Measurements from ENCODE around the gene HTT.
"Not testable (repeated sequence)": the region's sequence is repeated elsewhere in the genome, so short reads cannot be mapped to it uniquely, and the experiment has no call there.

The HTT gene

GRCh38 chr4:3085948-3086670 lies 11.6 kb downstream of the HTT start:
- DNase-seq = no peak

DNA sequence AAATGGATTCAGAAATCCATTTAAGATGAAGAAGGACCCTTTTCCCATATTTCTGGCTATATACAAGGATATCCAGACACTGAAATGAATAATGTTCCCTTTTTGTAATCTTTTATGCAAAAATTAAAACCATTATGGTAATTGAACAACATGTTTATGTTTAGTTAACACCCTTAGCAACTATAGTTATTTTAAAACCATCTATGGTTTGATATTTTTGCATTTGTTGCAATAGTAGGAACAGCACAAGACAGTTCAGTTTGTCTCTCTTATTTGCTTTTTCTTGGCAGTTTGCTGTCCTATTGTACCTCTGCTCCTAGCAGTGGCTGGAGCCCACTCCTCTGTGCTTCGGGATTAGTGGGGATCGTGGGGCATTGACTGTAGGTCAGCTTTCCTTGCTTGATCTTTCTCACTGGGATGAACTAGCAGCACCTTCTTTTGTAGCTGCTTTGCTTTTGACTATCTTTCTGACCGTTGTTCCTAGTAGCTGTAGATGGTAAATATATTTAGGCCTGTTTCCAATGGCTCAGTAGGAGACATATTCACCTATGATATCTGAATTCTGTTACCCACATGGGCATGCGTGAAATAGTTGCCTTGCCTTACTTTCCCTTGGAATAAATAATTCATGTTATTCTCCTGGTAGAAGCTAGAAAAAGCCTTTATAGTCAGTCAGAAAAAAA lies 12.8 kb downstream of the HTT start:
- DNase-seq = no peak

- DNase-seq = no peak
These were observed 17.0 kb downstream of the HTT start for GRCh38 chr4:3091464-3091863.

DNA sequence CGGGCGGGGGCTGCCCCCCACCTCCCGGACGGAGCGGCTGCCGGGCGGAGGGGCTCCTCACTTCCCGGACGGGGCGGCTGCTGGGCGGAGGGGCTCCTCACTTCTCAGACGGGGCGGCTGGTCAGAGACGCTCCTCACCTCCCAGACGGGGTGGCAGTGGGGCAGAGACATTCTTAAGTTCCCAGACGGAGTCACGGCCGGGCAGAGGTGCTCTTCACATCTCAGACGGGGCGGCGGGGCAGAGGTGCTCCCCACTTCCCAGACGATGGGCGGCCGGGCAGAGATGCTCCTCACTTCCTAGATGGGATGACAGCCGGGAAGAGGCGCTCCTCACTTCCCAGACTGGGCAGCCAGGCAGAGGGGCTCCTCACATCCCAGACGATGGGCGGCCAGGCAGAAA lies 20.2 kb downstream of the HTT start:
- DNase-seq = not testable (repeated sequence)

- DNase-seq = no peak
These were observed 21.7 kb downstream of the HTT start for GRCh38 chr4:3096202-3096601.

- DNase-seq = no peak
These were observed 23.9 kb downstream of the HTT start for GRCh38 chr4:3098346-3098745.

DNA sequence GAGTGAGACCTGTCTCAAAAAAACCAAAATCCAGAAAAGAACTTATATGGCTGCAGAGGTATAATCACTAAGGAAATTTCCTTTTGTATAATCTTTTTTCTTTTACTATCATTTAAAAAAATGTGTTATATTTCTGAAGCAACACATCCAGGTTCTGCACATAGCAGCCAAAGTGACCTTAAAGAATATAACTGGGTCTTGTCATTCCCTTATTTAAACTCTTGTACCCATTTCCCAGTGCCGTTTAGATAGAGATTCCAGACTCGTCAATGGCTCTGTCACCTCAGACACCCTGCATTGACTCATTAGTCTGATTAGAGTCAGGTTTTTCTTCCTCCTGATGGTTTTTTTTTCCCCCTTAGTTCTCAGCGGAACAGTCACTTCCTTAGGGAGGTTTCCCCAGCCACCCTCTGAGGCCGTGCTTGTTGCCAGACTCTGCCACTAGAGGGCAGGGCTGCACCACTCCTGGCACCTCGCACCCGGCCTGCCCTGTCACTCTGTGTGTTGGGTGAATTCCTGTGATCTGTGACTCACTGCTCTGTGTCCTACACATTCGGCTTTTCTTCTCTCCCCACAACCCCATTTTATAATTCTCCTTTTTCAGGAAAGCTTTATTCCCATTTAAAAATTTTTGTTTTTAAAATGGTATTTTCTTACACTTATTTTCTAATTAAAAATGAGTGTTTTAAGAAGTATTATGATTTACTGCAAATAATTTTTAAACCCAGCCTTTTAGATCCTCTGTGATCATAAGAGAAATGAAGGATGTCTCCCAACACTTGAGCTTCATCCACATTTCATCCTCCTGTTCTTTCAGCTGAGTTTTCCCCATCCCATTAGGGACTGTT lies 32.1 kb downstream of the HTT start:
- DNase-seq = no peak

DNA sequence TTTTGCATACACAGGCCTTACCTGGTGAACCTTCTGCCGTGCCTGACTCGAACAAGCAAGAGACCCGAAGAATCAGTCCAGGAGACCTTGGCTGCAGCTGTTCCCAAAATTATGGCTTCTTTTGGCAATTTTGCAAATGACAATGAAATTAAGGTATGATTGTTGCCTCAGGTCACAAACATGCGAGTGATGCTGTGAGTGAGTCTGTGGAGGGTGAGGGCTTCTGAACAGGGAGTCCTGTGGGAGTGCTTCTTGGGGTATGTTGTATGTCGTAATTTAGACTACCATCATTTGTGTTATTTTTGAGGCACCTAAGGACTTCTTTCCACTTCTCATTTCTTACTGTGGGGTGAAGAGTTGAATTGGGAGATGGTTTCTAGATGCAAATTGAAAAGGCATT lies 32.8 kb downstream of the HTT start:
- DNase-seq = no peak

DNA sequence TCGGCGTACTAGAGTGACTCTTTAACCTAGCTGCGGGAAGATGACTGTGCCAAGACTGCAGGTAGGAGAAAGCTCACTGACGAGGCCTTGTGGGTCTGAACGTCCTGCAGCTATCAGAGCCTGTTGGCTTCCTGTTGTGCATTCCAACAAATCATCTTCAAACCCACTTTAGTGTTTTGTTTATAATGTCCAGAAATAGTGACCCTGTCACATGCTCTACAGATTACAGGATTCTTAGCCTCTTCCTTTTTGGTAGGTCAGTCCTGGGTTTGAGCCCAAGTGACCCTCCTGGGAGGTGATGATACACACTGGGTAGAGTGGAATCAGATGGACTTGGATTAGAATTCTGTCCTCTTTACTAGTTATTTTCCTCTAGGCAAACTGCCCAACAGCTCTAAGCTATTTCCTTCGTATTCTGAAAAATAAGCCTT lies 33.2 kb downstream of the HTT start:
- DNase-seq = no peak

GRCh38 chr4:3108211-3108610 lies 33.7 kb downstream of the HTT start:
- no peak for DNase-seq

GRCh38 chr4:3111461-3111860 lies 37.0 kb downstream of the HTT start:
- DNase-seq = no peak

DNA sequence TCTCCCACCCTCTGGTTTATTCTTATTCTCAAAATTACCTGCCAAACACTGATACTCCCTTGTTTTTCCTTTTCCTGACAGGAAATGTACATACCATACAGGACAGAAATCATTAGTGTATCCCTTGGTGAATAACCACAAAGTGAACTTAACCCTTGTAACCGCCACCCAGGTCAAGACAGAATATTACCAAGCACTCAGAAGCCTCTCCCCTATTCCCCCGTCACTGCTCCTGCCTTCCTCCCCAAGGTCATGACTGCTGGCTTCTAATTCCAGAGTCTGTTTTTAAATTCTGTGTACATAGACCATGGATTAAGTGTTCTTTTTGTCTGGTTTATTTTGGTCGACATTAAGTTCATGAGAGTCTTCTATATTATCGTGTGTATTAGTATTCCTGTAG lies 37.7 kb downstream of the HTT start:
- DNase-seq = no peak

- no peak for DNase-seq
These were observed 38.4 kb downstream of the HTT start for GRCh38 chr4:3112609-3113469.

GRCh38 chr4:3114377-3114776 lies 39.9 kb downstream of the HTT start:
- no peak for DNase-seq

DNA sequence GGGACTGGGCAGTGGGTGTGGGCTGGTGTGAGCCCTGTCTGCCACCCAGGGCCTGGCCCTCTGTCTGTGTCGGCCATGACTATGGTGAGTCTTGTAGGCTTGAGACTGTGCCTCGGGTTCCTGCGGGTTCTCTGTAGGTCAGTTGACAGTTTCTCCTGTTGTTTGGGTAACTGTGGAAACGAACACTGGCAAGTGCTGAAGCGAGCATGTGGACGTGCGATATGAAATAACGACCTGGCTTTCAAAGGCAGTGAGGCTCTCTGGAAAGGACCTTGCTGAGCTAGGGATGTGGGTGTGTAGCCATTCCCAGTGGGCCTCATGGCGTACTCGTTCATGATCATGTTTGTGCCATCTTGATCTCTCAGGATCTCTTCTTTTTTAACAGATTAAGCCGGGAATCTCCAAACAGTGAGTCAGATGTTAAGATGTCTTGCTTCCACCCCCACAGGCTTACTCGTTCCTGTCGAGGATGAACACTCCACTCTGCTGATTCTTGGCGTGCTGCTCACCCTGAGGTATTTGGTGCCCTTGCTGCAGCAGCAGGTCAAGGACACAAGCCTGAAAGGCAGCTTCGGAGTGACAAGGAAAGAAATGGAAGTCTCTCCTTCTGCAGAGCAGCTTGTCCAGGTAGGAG lies 41.3 kb downstream of the HTT start:
- no peak for DNase-seq

- DNase-seq = no peak
These were observed 42.5 kb downstream of the HTT start for GRCh38 chr4:3116955-3117354.

- no peak for DNase-seq
These were observed 43.8 kb downstream of the HTT start for GRCh38 chr4:3118312-3118711.

DNA sequence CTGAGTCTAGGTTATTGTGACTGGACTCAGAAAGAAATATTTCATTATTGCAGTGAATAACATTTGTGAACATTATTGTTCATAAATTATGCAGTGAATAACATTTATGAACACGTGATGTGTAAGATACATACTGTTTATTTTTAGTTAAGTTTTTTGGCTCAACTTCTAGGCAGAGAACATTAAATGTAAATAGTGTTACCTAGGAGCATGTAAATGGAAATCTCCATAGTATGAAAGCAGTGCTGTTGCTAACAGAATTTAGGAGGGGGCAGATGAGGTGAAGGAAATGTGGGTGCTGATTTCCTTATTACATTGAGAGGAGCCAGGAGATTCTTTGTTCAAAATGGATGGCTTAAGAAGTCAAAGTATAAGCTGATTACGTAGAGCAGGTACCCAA lies 45.0 kb downstream of the HTT start:
- no peak for DNase-seq

DNA sequence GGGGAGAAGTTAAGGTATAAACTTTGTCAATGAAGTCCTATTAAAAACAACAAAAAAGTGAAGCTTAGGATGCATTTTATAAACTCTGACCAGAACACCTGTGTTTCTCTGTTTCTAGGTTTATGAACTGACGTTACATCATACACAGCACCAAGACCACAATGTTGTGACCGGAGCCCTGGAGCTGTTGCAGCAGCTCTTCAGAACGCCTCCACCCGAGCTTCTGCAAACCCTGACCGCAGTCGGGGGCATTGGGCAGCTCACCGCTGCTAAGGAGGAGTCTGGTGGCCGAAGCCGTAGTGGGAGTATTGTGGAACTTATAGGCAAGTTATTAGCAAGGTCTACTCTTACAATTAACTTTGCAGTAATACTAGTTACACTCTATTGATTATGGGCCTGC lies 46.6 kb downstream of the HTT start:
- no peak for DNase-seq

GRCh38 chr4:3121596-3121995 lies 47.1 kb downstream of the HTT start:
- no peak for DNase-seq

DNA sequence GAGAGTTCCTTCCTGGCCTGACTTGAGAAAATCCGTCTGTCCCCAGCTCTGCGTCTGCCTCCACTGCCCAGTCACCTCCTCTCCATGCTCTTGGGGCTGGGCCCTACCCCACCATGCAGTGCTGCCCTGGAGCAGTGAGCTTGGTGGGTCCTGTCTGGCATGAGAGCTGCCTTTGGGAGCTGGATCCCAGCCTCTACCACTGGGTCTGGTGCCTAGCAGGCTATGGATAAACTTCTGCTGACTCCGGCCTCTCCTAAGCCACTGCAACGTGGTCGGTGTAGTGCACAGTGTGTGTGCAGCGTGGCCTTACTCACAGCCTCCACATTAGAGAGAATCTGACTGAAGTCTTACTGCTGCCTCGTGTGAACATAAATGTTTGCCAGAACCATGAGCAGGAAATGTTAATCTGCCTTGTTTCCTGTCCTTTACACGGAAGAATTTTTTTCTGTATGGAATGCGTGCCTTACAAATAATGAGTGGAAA lies 47.6 kb downstream of the HTT start:
- DNase-seq = no peak

- DNase-seq = no peak
These were observed 48.7 kb downstream of the HTT start for GRCh38 chr4:3123181-3123671.

All from NCI-H446 treated with DMSO at 0.1 percent for 48 hours (cell line).